ENCODE results near the gene CYB5R3.
A peak's percentile ranks its signal among the peaks of the same experiment; 100 is the strongest.

DNA sequence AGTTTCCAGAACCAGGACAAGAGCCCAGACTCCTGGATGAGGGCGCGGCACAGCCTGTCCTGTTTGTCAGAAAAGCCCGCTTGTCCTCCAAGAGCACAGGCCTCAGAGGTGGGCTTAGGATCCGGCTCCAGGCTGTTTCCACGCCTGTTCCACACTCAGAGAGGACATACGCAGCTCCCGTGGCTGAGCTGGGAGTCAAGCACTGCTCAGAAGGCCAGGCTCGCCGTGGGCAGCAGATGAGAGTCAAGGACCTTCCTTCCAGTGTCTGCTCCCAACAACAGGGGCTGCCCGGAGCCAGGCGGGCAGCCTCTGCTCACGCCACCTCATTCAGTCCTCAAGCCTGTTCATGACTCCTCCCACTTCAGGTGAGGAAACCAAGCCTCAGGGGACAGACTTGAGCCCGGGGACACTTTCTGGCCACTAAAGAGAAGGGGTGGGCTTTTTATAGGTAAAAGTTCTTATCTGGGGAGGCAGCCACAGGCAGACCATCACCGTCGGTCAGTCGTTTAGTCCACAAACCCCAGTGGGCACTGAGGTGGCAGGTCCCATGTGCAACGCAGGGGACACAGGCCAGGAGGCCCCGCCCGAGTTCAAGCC, 3.8 kb downstream of the CYB5R3 start:
- no peak for TF ChIP-seq CTCF (IDR thresholded peaks at IDR 0.05)
- TF ChIP-seq POLR2A (IDR thresholded peaks at IDR 0.05): peak in 1 of 2 donors; percentile 46
- TF ChIP-seq EP300 (IDR thresholded peaks at IDR 0.05): peak in 1 of 2 donors; percentile 56
